Mammary epithelial cell (primary cell): ENCODE results near the gene TAF4.

ENCODE experiments used
- CTCF ChIP-seq, 2 donors: IDR thresholded peaks in 1 of 2; conservative IDR thresholded peaks in 1 of 2; 2 replicates each; pipeline ENCODE4 v1.5.1; 2011 to 2012; ENCODE audit warnings: inconsistent platforms in 2 of 2, low read length in 2 of 2, mild to moderate bottlenecking in 2 of 2, control low read depth in 1 of 2, low read depth in 1 of 2; ENCODE audit not compliant: insufficient read depth in 1 of 2; ENCODE audit errors: extremely low read depth in 1 of 2
- EZH2 ChIP-seq: IDR thresholded peaks from 2 replicates; pipeline ENCODE4 v1.6.1; 2012; ENCODE audit warnings: low read length, inconsistent platforms, borderline replicate concordance

DNA sequence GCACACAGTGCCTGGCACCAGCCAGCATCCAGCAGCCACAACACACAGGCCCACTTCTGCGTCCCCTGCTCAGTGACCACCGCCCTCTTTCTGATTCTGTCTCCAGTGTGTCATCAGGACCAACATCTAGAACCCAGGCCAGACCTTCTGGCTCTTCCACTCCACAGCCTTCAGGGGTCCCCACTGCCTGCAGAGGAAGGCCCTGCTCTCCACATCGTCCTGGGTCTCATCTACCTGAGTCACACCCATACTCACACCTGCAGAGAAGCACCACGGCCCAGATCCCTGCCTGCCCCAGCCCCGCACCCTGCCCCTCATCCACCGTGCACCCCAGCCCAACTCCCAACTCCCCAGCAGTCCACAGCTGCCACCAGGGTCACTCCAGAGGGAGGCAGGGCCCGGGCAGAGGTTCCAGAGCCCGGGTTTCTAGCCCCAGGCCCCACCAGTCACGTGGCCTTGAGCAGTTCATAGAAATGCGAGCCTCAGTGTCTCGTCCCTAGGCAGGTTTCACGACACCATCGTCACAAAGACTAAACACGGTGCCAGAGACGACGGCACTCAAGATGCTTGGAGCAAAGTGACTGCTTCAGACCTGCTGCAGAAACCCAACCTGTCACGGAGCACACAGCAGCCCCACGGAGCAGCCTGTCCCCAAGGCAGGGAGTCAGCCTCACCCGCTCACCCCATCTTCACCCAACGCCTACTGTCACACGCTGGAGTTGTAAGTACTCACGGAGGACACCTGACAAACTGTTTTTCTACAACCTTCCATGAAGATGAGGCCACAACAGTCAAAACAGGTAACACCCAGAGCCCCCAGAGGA is 16.1 kb downstream of the TAF4 start:
- TF ChIP-seq CTCF (conservative IDR thresholded peaks at IDR 0.05 in 1 of 2, IDR thresholded peaks at IDR 0.05 in 1 of 2; ENCODE audit: extremely low read depth in 1 of 2, insufficient read depth in 1 of 2, low read depth in 1 of 2, low read length in 2 of 2) (no peak), EZH2 (no peak)
